Activated CD4-positive, alpha-beta T cell treated with anti-CD3 and anti-CD28 coated beads, Interleukin-2, Interleukin-4, amounts not matched to agents 100 ng/mL and 50 ng/mL, durations not matched to agents 16 hours and 8 hours (primary cell): ENCODE results near the gene SLC25A39.

Experiments
- DNase-seq: peaks from one replicate; pipeline ENCODE4 v3.0.0-alpha.2; 2020; ENCODE audit warnings: low spot score

SLC25A39 gene

GRCh38 chr17:44273607-44274006 is 51.0 kb downstream of the SLC25A39 start:
- DNase-seq: no peak

- no peak for DNase-seq
These were observed 51.7 kb downstream of the SLC25A39 start for GRCh38 chr17:44272954-44273353.

GRCh38 chr17:44272321-44272951 is 52.2 kb downstream of the SLC25A39 start:
- no peak for DNase-seq
